Limb (tissue), 2 donors: ENCODE results near the gene SLC4A1AP.

ENCODE experiments used
- DNase-seq, 2 donors: peaks; one replicate each; pipeline ENCODE4 v3.0.0-alpha.2; 2016; ENCODE audit errors: extremely low spot score in 2 of 2

Gene SLC4A1AP

DNA sequence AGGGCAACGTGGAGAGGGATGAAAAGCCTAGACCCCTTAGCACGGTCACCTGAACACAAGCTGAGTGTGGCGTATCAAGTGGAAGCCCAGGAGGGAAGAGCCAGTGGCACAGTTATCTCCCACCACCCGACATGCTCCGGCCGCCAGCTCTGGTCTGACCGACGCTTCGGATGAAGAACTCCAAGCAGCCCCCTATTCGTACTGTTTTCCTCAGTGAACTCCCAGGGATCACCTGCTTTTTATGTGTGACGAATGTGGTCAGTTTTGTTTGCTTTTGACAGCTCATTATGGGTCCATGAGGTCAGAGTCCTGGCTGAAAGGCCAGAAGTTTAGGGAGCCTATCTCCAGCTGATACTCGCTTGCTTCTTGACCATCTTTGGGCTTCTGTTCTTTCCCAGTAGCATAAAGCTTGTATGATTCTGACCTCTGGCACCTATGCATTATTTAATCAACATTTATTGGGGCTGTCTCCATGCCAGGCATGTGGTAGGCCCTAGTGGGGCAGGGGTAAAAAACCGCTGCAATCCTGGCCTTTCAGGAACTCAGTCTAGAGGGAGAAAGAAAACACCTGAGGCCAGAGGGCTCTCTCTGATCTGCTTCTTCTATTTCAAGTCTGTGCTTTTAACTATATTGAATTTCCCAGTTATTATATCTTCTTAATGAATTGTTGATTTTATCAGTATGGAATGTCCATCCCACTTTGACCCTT, 74.8 kb downstream of the SLC4A1AP start:
- DNase-seq: no peak

DNA sequence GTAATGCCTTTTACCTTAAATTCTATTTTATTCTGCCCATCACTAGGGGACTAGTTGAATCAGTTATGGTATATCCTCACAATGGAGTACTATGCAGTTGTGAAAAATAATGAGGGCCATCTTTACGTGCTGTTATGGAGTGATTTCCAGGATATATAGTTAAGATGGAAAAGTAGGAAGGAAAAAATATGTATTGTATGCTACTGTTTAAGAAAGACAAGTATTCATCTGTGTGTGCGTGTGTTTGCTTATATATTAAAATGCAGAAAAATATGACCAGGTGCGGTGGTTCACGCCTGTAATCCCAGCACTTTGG, 75.3 kb downstream of the SLC4A1AP start:
- no peak for DNase-seq

DNA sequence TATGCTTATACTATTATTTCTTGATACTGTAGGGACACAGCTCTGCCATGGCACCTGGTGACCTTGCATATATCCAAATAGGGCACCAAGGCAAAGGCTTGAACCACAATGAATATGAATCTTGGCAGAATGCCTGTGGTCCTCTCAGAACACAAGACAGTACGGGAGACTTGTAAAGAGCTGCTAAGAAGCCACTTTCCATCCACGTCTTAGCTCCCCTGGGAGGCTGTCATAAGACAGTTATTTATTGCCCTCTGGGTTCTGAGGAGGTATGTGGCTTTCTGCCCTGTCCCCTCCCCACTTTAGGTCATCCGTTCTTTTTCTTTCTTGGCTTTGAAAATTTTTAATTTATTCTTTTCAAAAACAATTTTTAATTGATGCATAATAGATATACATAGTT, 78.0 kb downstream of the SLC4A1AP start:
- DNase-seq: no peak

DNA sequence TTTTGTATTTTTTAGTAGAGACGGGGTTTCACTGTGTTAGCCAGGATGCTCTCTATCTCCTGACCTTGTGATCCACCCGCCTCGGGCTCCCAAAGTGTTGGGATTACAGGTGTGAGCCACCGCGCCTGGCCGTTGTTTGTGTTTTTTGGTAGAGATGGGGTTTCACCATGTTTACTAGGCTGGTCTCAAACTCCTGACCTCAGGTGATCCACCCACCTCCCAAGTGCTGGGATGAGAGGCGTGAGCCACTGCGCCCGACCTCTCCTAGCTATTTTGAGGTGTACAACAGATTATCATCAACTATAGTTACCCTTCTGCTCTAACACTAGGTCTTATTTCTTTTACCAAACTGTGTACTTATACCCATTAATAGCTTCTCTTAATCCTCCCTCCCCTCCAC, 78.9 kb downstream of the SLC4A1AP start:
- DNase-seq: no peak
